GM21423 (cell line): ENCODE results near the gene PCDHB11.
"Not testable (repeated sequence)": the region's sequence is repeated elsewhere in the genome, so short reads cannot be mapped to it uniquely, and the experiment has no call there.

ENCODE experiments used
- ATAC-seq: cut with Tn5 transposase; IDR thresholded peaks from one replicate; pipeline ENCODE4 v1.9.1; 2021; ENCODE audit warnings: mild to moderate bottlenecking, moderate library complexity; ENCODE audit not compliant: unreplicated experiment

Gene PCDHB11

DNA sequence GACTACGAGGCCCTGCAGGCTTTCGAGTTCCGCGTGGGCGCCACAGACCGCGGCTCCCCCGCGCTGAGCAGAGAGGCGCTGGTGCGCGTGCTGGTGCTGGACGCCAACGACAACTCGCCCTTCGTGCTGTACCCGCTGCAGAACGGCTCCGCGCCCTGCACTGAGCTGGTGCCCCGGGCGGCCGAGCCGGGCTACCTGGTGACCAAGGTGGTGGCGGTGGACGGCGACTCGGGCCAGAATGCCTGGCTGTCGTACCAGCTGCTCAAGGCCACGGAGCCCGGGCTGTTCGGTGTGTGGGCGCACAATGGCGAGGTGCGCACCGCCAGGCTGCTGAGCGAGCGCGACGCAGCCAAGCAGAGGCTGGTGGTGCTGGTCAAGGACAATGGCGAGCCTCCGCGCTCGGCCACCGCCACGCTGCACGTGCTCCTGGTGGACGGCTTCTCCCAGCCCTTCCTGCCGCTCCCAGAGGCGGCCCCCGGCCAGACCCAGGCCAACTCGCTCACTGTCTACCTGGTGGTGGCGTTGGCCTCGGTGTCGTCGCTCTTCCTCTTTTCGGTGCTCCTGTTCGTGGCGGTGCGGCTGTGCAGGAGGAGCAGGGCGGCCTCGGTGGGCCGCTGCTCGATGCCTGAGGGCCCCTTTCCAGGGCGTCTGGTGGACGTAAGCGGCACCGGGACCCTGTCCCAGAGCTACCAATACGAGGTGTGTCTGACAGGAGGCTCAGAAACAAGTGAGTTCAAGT, 15.1 kb upstream of the PCDHB11 start:
- ATAC-seq = not testable (repeated sequence)

DNA sequence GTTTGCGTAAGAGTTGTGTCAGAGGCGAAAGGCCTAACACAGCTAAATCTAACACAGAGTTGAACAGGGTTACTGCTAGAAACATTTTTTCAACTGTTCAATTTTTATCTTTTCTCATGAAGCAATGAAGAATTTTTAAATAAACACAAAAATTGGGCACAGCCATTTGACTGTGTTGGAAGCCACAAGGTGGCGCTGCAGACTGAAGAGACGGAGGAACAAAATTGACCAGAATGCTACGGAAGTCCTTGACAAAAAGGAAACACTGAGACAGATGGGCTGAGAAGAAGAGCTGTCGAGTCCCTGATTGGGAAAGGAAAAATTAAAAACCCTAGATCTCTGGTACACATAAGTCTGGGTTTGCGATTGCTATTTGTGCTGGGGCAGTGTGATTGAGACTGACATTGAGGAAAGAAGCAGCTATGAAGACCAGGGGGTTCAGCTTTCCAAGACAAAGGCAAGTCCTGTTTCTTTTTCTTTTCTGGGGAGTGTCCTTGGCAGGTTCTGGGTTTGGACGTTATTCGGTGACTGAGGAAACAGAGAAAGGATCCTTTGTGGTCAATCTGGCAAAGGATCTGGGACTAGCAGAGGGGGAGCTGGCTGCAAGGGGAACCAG, 12.4 kb upstream of the PCDHB11 start, which contains the start of gene PCDHB9:
TSS of gene PCDHB9 (plus strand) at position 265 of the 616 bp plus-strand sequence. CDS start at position 423, 158 bp downstream.
- ATAC-seq = no peak

DNA sequence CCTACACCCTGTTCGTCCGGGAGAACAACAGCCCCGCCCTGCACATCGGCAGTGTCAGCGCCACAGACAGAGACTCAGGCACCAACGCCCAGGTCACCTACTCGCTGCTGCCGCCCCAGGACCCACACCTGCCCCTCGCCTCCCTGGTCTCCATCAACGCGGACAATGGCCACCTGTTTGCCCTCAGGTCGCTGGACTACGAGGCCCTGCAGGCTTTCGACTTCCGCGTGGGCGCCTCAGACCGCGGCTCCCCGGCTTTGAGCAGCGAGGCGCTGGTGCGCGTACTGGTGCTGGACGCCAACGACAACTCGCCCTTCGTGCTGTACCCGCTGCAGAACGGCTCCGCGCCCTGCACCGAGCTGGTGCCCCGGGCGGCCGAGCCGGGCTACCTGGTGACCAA, 10.7 kb upstream of the PCDHB11 start:
- ATAC-seq = not testable (repeated sequence)

DNA sequence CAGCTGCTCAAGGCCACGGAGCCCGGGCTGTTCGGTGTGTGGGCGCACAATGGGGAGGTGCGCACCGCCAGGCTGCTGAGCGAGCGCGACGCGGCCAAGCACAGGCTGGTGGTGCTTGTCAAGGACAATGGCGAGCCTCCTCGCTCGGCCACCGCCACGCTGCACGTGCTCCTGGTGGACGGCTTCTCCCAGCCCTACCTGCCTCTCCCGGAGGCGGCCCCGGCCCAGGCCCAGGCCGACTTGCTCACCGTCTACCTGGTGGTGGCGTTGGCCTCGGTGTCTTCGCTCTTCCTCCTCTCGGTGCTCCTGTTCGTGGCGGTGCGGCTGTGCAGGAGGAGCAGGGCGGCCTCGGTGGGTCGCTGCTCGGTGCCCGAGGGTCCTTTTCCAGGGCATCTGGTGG, 10.3 kb upstream of the PCDHB11 start:
- not testable (repeated sequence) for ATAC-seq

DNA sequence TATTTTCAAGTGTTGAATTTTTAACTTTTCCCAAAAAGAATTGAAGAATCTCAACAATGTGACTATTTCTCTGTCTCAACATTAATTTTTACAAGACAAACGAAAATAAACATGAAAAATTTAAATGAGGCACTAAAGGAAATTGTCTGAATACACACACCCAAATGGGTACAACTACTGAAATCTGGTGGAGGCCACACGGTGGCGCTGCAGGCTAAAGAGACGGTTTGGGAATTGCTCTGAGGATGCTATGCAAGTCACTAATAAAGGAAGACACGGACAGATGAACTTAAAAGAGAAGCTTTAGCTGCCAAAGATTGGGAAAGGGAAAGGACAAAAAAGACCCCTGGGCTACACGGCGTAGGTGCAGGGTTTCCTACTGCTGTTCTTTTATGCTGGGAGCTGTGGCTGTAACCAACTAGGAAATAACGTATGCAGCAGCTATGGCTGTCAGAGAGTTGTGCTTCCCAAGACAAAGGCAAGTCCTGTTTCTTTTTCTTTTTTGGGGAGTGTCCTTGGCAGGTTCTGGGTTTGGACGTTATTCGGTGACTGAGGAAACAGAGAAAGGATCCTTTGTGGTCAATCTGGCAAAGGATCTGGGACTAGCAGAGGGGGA, 7.2 kb upstream of the PCDHB11 start, which contains the start of gene PCDHB10:
TSS of gene PCDHB10 (plus strand) at position 244 of the 616 bp plus-strand sequence. CDS start at position 444, 200 bp downstream.
- ATAC-seq = no peak

DNA sequence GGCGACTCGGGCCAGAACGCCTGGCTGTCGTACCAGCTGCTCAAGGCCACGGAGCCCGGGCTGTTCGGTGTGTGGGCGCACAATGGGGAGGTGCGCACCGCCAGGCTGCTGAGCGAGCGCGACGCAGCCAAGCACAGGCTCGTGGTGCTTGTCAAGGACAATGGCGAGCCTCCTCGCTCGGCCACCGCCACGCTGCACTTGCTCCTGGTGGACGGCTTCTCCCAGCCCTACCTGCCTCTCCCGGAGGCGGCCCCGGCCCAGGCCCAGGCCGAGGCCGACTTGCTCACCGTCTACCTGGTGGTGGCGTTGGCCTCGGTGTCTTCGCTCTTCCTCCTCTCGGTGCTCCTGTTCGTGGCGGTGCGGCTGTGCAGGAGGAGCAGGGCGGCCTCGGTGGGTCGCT, 5.1 kb upstream of the PCDHB11 start:
- ATAC-seq = not testable (repeated sequence)

DNA sequence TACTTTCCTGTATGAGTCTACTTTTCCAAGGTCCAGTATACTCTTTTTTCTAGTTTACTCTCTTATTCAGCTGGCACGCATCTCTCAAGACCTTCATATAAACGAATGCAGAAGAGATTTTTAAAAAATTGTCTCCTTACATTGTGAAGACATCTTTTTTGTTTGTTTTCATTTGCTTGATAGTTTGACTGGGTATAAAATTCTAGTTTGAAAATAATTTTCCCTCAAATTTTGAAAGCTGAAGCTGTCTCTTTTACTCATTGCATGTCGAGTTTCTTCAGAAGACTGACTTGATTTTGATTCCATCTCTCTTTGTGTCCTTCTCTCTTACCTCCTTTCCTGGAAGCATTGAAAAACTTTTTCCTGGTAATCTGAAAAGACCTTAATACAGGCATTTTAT, 3.1 kb upstream of the PCDHB11 start:
- ATAC-seq = no peak

DNA sequence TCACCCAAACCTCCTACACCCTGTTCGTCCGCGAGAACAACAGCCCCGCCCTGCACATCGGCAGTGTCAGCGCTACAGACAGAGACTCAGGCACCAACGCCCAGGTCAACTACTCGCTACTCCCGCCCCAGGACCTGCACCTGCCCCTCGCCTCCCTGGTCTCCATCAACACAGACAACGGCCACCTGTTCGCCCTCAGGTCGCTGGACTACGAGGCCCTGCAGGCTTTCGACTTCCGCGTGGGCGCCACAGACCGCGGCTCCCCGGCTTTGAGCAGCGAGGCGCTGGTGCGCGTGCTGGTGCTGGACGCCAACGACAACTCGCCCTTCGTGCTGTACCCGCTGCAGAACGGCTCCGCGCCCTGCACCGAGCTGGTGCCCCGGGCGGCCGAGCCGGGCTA, 1.7 kb downstream of the PCDHB11 start:
- ATAC-seq = not testable (repeated sequence)

DNA sequence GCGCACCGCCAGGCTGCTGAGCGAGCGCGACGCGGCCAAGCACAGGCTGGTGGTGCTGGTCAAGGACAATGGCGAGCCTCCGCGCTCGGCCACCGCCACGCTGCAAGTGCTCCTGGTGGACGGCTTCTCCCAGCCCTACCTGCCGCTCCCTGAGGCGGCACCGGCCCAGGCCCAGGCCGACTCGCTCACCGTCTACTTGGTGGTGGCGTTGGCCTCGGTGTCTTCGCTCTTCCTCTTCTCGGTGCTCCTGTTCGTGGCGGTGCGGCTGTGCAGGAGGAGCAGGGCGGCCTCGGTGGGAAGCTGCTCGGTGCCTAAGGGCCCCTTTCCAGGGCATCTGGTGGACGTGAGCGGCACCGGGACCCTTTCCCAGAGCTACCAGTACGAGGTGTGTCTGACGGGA, 2.2 kb downstream of the PCDHB11 start:
- ATAC-seq = not testable (repeated sequence)

DNA sequence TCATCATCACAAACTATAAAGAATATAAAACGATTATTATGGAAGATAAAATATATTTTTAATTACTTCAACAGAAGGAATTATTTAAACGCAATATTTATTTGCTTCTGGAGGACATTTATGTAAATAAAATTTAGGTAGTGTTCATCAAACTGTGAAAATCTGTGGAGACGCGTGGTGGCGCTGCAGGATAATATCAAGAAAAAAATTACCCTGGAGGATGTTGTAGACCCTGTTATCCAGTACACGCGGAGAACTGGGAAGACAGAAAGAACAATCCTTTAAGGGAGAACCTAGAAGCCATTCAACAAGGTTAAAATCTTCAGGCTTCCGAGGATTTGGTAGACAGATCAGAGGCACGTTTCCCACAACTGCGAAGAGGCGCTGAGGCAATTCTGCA, 9.1 kb downstream of the PCDHB11 start, which contains the start of gene PCDHB12:
TSS of gene PCDHB12 (plus strand) at position 242 of the 400 bp plus-strand sequence. CDS start 189 bp downstream, outside the sequence.
- ATAC-seq = no peak

DNA sequence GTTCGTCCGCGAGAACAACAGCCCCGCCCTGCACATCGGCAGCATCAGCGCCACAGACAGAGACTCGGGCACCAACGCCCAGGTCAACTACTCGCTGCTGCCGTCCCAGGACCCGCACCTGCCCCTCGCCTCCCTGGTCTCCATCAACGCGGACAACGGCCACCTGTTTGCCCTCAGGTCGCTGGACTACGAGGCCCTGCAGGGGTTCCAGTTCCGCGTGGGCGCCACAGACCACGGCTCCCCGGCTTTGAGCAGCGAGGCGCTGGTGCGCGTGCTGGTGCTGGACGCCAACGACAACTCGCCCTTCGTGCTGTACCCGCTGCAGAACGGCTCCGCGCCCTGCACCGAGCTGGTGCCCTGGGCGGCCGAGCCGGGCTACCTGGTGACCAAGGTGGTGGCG, 10.9 kb downstream of the PCDHB11 start:
- not testable (repeated sequence) for ATAC-seq

DNA sequence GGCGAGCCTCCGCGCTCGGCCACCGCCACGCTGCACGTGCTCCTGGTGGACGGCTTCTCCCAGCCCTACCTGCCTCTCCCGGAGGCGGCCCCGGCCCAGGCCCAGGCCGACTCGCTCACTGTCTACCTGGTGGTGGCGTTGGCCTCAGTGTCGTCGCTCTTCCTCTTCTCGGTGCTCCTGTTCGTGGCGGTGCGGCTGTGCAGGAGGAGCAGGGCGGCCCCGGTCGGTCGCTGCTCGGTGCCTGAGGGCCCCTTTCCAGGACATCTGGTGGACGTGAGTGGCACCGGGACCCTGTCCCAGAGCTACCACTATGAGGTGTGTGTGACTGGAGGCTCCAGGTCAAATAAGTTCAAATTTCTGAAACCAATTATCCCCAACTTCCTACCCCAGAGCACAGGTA, 11.4 kb downstream of the PCDHB11 start:
- not testable (repeated sequence) for ATAC-seq

DNA sequence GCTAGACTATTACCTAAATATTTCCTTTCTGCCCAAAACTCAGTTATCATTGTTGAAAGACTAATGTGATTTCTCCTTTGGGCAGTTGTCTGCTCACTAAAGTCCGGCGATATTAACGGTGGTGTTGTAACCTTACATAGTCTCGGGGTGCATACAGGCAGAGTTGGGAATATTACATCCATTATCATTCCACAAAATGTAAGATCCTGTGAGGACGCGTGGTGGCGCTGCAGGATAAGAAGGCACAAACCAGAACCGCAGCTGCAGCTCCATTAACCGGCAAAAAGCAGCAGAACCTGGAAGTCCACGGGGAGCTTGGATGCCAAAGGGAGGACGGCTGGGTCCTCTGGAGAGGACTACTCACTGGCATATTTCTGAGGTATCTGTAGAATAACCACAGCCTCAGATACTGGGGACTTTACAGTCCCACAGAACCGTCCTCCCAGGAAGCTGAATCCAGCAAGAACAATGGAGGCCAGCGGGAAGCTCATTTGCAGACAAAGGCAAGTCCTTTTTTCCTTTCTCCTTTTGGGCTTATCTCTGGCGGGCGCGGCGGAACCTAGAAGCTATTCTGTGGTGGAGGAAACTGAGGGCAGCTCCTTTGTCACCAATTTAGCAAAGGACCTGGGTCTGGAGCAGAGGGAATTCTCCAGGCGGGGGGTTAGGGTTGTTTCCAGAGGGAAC, 14.4 kb downstream of the PCDHB11 start, which contains the start of gene PCDHB13:
TSS of gene PCDHB13 (plus strand) at position 264 of the 684 bp plus-strand sequence. CDS start at position 469, 205 bp downstream.
- ATAC-seq = not testable (repeated sequence)

DNA sequence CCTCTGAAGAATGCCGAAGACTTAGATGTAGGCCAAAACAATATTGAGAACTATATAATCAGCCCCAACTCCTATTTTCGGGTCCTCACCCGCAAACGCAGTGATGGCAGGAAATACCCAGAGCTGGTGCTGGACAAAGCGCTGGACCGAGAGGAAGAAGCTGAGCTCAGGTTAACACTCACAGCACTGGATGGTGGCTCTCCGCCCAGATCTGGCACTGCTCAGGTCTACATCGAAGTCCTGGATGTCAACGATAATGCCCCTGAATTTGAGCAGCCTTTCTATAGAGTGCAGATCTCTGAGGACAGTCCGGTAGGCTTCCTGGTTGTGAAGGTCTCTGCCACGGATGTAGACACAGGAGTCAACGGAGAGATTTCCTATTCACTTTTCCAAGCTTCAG, 15.2 kb downstream of the PCDHB11 start:
- not testable (repeated sequence) for ATAC-seq

DNA sequence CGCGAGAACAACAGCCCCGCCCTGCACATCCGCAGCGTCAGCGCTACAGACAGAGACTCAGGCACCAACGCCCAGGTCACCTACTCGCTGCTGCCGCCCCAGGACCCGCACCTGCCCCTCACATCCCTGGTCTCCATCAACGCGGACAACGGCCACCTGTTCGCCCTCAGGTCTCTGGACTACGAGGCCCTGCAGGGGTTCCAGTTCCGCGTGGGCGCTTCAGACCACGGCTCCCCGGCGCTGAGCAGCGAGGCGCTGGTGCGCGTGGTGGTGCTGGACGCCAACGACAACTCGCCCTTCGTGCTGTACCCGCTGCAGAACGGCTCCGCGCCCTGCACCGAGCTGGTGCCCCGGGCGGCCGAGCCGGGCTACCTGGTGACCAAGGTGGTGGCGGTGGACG, 16.1 kb downstream of the PCDHB11 start:
- ATAC-seq = not testable (repeated sequence)

DNA sequence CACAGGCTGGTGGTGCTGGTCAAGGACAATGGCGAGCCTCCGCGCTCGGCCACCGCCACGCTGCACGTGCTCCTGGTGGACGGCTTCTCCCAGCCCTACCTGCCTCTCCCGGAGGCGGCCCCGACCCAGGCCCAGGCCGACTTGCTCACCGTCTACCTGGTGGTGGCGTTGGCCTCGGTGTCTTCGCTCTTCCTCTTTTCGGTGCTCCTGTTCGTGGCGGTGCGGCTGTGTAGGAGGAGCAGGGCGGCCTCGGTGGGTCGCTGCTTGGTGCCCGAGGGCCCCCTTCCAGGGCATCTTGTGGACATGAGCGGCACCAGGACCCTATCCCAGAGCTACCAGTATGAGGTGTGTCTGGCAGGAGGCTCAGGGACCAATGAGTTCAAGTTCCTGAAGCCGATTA, 16.6 kb downstream of the PCDHB11 start:
- ATAC-seq = not testable (repeated sequence)

DNA sequence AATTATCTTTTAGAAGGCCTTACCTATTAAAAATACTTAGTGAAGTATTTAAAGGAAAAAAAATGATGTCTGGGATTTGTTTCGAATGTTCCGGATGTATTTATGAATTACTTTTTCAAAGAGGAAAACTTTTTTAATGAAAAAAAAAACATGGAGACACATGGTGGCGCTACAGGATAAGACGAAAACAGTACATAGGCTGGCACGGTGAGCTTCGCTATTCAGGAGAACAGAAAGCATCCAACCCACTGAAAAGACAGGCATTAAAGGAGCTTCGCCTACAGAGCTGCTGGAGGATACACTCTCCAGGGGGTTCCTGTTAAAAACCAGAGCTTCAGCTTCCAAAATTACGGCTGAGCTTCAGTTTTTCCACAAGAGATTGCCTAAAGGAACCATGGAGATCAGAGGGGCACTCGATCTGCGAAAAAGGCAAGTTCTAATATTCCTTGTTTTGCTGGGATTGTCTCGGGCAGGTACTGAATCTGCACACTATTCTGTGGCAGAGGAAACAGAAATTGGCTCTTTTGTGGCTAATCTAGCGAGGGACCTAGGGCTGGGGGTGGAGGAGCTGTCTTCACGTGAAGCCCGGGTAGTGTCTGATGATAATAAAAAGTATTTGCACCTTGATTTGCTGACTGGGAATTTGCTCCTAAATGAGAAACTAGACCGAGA, 23.8 kb downstream of the PCDHB11 start, which contains the start of gene PCDHB14:
TSS of gene PCDHB14 (plus strand) at position 232 of the 672 bp plus-strand sequence. CDS start at position 395, 163 bp downstream.
- no peak for ATAC-seq

DNA sequence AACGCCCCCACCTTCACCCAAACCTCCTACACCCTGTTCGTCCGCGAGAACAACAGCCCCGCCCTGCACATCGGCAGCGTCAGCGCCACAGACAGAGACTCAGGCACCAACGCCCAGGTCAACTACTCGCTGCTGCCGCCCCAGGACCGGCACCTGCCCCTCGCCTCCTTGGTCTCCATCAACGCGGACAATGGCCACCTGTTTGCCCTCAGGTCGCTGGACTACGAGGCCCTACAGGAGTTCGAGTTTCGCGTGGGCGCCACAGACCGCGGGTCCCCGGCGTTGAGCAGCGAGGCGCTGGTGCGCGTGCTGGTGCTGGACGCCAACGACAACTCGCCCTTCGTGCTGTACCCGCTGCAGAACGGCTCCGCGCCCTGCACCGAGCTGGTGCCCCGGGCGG, 25.4 kb downstream of the PCDHB11 start:
- not testable (repeated sequence) for ATAC-seq

DNA sequence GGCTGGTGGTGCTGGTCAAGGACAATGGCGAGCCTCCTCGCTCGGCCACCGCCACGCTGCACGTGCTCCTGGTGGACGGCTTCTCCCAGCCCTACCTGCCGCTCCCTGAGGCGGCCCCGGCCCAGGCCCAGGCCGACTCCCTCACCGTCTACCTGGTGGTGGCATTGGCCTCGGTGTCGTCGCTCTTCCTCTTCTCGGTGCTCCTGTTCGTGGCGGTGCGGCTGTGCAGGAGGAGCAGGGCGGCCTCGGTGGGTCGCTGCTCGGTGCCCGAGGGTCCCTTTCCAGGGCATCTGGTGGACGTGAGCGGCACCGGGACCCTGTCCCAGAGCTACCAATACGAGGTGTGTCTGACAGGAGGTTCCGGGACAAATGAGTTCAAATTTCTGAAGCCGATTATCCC, 26.0 kb downstream of the PCDHB11 start:
- ATAC-seq = not testable (repeated sequence)

DNA sequence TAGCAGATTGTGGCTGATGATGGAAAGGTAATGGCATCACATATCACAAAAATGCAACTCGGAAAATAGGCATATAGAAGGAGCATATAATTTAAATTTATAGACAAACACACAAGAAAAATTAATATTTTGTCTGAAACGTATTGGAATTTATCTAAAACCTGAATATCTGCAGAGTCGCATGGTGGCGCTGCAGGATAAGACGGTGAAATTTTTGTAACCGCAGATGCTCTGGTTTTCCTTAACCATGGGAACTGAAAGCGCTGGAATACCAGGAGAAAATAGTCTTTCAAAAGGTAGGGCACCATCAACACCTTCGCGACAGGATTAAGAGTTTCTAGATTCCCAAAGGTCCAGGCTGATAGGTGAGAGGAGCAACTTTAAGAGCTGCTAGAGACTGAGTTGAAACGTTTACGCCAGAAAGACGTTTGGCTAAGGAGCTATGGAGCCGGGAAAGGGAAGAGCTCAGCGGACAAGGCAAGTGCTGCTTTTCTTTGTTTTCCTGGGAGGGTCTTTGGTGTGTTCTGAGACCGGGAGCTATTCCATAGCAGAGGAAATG, 34.8 kb downstream of the PCDHB11 start:
- no peak for ATAC-seq
